Peyer's patch (tissue), 4 donors: ENCODE data around the gene ZNF276.
A peak's percentile ranks its signal among the peaks of the same experiment; 100 is the strongest.

Experiments
- POLR2A ChIP-seq, 2 donors: fragments of 450-650 bp; IDR thresholded peaks; one replicate each; pipeline ENCODE4 v1.5.1; 2017; ENCODE audit warnings: antibody characterized with exemption in 2 of 2, mild to moderate bottlenecking in 2 of 2, moderate library complexity in 2 of 2
- TF ChIP-seq, protein P1 (sequence below), 6 experiments: fragments of 450-650 bp in 4 of 6; fragments of 200-600 bp in 2 of 6; sonication (generic) in 1 of 6; IDR thresholded peaks; one replicate each; pipeline ENCODE4 v1.5.1; 2017 to 2019; ENCODE audit warnings: antibody characterized with exemption in 6 of 6, mild to moderate bottlenecking in 3 of 6, moderate library complexity in 1 of 6

GRCh38 chr16:89720551-89720812 lies 855 bp upstream of the ZNF276 start:
- TF ChIP-seq, protein P1, sequence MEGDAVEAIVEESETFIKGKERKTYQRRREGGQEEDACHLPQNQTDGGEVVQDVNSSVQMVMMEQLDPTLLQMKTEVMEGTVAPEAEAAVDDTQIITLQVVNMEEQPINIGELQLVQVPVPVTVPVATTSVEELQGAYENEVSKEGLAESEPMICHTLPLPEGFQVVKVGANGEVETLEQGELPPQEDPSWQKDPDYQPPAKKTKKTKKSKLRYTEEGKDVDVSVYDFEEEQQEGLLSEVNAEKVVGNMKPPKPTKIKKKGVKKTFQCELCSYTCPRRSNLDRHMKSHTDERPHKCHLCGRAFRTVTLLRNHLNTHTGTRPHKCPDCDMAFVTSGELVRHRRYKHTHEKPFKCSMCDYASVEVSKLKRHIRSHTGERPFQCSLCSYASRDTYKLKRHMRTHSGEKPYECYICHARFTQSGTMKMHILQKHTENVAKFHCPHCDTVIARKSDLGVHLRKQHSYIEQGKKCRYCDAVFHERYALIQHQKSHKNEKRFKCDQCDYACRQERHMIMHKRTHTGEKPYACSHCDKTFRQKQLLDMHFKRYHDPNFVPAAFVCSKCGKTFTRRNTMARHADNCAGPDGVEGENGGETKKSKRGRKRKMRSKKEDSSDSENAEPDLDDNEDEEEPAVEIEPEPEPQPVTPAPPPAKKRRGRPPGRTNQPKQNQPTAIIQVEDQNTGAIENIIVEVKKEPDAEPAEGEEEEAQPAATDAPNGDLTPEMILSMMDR (IDR thresholded peaks at IDR 0.05), result no peak
- peak in 1 of 2 donors; percentile 26 for TF ChIP-seq POLR2A (IDR thresholded peaks at IDR 0.05)
